Astrocyte of the hippocampus (primary cell): Measurements from ENCODE around the gene MAX.

Experiments
- DNase-seq: peaks from one replicate; pipeline ENCODE4 v3.0.0; 2011; ENCODE audit warnings: low read depth, low spot score

Gene MAX

GRCh38 chr14:65102441-65103149, at the start of gene MAX:
Gene MAX (minus strand): TSS chr14:65102517. CDS start chr14:65102339, 178 bp downstream.
- DNase-seq: peak; percentile 99

GRCh38 chr14:65151609-65151956, 49.3 kb upstream of the MAX start:
- no peak for DNase-seq

GRCh38 chr14:65150898-65151608, 48.7 kb upstream of the MAX start:
- peak; percentile 39 for DNase-seq

- DNase-seq: no peak
Measured at GRCh38 chr14:65149116-65149515, 46.8 kb upstream of the MAX start.

- DNase-seq: no peak
Measured at GRCh38 chr14:65144170-65144569, 41.9 kb upstream of the MAX start.

- no peak for DNase-seq
Measured at GRCh38 chr14:65142914-65143625, 40.8 kb upstream of the MAX start.

GRCh38 chr14:65142429-65142828, 40.1 kb upstream of the MAX start:
- DNase-seq: no peak

- DNase-seq: no peak
Measured at GRCh38 chr14:65141523-65141922, 39.2 kb upstream of the MAX start.

GRCh38 chr14:65137648-65138307, 35.5 kb upstream of the MAX start:
- peak; percentile 15 for DNase-seq

GRCh38 chr14:65134651-65135579, 32.6 kb upstream of the MAX start:
- peak; percentile 39 for DNase-seq

- no peak for DNase-seq
Measured at GRCh38 chr14:65132855-65133254, 30.5 kb upstream of the MAX start.

- peak; percentile 20 for DNase-seq
Measured at GRCh38 chr14:65131301-65131701, 29.0 kb upstream of the MAX start.

- DNase-seq: no peak
Measured at GRCh38 chr14:65128096-65128495, 25.8 kb upstream of the MAX start.

GRCh38 chr14:65117769-65118745, 15.7 kb upstream of the MAX start:
- DNase-seq: no peak

GRCh38 chr14:65115615-65116014, 13.3 kb upstream of the MAX start:
- no peak for DNase-seq

GRCh38 chr14:65110525-65110924, 8.2 kb upstream of the MAX start:
- no peak for DNase-seq

GRCh38 chr14:65109357-65109756, 7.0 kb upstream of the MAX start:
- DNase-seq: no peak

- no peak for DNase-seq
Measured at GRCh38 chr14:65107200-65107599, 4.9 kb upstream of the MAX start.

GRCh38 chr14:65106736-65107135, 4.4 kb upstream of the MAX start:
- no peak for DNase-seq

- no peak for DNase-seq
Measured at GRCh38 chr14:65106316-65106715, 4.0 kb upstream of the MAX start.
